Liver (tissue), 9 donors: Measurements from ENCODE around the gene BCAS1. TPM values are rescaled to one million over a fixed set of nuclear protein-coding genes. Genes with fewer than 3 reads are reported as not detected.

ENCODE experiments used
- DNase-seq: peaks from one replicate; pipeline ENCODE4 v3.0.0-alpha.2; 2017; ENCODE audit warnings: low spot score
- H3K27ac ChIP-seq, 2 donors: one replicate each; pipeline ENCODE4 v1.7.0; 2013; ENCODE audit warnings: inconsistent platforms in 2 of 2, low read length in 2 of 2, control low read depth in 1 of 2, low read depth in 1 of 2, mild to moderate bottlenecking in 1 of 2
- H3K27me3 ChIP-seq, 4 donors: one replicate each; pipeline versions ENCODE4 v1.6.1 to v1.7.0; 2013; ENCODE audit warnings: low read length in 3 of 4, inconsistent platforms in 1 of 4, mild to moderate bottlenecking in 1 of 4, moderate library complexity in 1 of 4; ENCODE audit not compliant: control insufficient read depth in 4 of 4, insufficient read depth in 4 of 4
- H3K36me3 ChIP-seq, 4 donors: one replicate each; pipeline versions ENCODE4 v1.6.1 to v1.7.0; 2013; ENCODE audit warnings: low read length in 3 of 4, mild to moderate bottlenecking in 3 of 4, low read depth in 1 of 4, moderate library complexity in 1 of 4; ENCODE audit not compliant: control insufficient read depth in 4 of 4, insufficient read depth in 3 of 4
- H3K4me1 ChIP-seq, 4 donors: one replicate each; pipeline versions ENCODE4 v1.6.1 to v1.7.0; 2013; ENCODE audit warnings: low read length in 3 of 4, mild to moderate bottlenecking in 3 of 4, moderate library complexity in 1 of 4; ENCODE audit not compliant: control insufficient read depth in 4 of 4, insufficient read depth in 4 of 4
- H3K4me3 ChIP-seq, 3 donors: one replicate each; pipeline versions ENCODE4 v1.6.1 to v1.7.0; 2013; ENCODE audit warnings: low read length in 3 of 3, control low read depth in 1 of 3, low read depth in 1 of 3, mild to moderate bottlenecking in 1 of 3
- H3K9ac ChIP-seq, 2 donors: one replicate each; pipeline ENCODE4 v1.7.0; 2013; ENCODE audit warnings: low read length in 2 of 2, mild to moderate bottlenecking in 2 of 2, moderate library complexity in 2 of 2, control low read depth in 1 of 2, low read depth in 1 of 2
- H3K9me3 ChIP-seq, 4 donors: one replicate each; pipeline versions ENCODE4 v1.6.1 to v1.7.0; 2013; ENCODE audit warnings: low read length in 3 of 4; ENCODE audit not compliant: control insufficient read depth in 4 of 4
- EGR1 ChIP-seq, 2 donors: IDR thresholded peaks; 2 replicates each; pipeline ENCODE4 v1.6.1; 2016 to 2018; ENCODE audit warnings: antibody characterized with exemption in 2 of 2, low read depth in 2 of 2
- FOXA1 ChIP-seq: IDR thresholded peaks from 2 replicates; pipeline ENCODE4 v1.6.1; 2016; ENCODE audit warnings: antibody characterized with exemption
- GABPA ChIP-seq, 2 donors: IDR thresholded peaks in 1 of 2; conservative IDR thresholded peaks in 1 of 2; 2 replicates each; pipeline ENCODE4 v1.6.1; 2016; ENCODE audit warnings: antibody characterized with exemption in 2 of 2, mild to moderate bottlenecking in 1 of 2, moderate library complexity in 1 of 2
- HNF4A ChIP-seq, 2 donors: conservative IDR thresholded peaks; 2 replicates each; pipeline ENCODE4 v1.6.1; 2016; ENCODE audit warnings: antibody characterized with exemption in 2 of 2, mild to moderate bottlenecking in 2 of 2
- HNF4G ChIP-seq: IDR thresholded peaks from 2 replicates; pipeline ENCODE4 v1.6.1; 2016; ENCODE audit warnings: antibody characterized with exemption
- JUND ChIP-seq, 2 donors: IDR thresholded peaks; 2 replicates each; pipeline ENCODE4 v1.6.1; 2016; ENCODE audit warnings: antibody characterized with exemption in 2 of 2
- RXRA ChIP-seq, 2 donors: IDR thresholded peaks; 2 replicates each; pipeline ENCODE4 v1.6.1; 2017 to 2018; ENCODE audit warnings: antibody characterized with exemption in 2 of 2, mild to moderate bottlenecking in 1 of 2
- TAF1 ChIP-seq: conservative IDR thresholded peaks from 2 replicates; pipeline ENCODE4 v1.6.1; 2016; ENCODE audit warnings: antibody characterized with exemption, mild to moderate bottlenecking
- WGBS: extraction: QIAGEN DNeasy Blood & Tissue Kit; methylation state at CpG from one replicate; pipeline ENCODE4 v1.1.7; 2013; 5-methylcytosine and 5-hydroxymethylcytosine counted together
- polyA plus RNA-seq, 2 donors: library from polyadenylated mRNA; stranded (reverse) in 1 of 2; unstranded in 1 of 2; fragments of 200-250 nt in 1 of 2; fragments of >200 nt in 1 of 2; fragmentation: Nextera tagmentation in 1 of 2; extraction: Ambion mirVana in 1 of 2; gene quantifications; one replicate each; pipeline versions ENCODE4 v1.2.1 to v1.2.3, GENCODE V29; 2013 to 2015
- total RNA-seq, 2 donors: library from RNA; depleted of rRNA; stranded (reverse); fragments of >200 nt; gene quantifications; one replicate each; pipeline ENCODE4 v1.2.3, GENCODE V29; 2014
- TF ChIP-seq, protein P1 (sequence below): IDR thresholded peaks from 2 replicates; pipeline ENCODE4 v1.6.1; 2016; ENCODE audit warnings: antibody characterized with exemption, mild to moderate bottlenecking
- TF ChIP-seq, protein P2 (sequence below): fragments of 150-350 bp; IDR thresholded peaks from 2 replicates; pipeline ENCODE4 v1.5.1; 2017; ENCODE audit warnings: improper control_type of control experiment, low read depth, low read length; ENCODE audit not compliant: missing input control
- TF ChIP-seq, protein P3 (sequence below): IDR thresholded peaks from 2 replicates; pipeline ENCODE4 v1.6.1; 2016; ENCODE audit warnings: antibody characterized with exemption
- donor health status: healthy.
- donor health status: healthy.
- donor health status: healthy.
- donor health status: healthy.
- donor health status: healthy.

Gene BCAS1
- total and polyA plus RNA-seq, 4 donors, result under 0.01 to 0.93 (median 0.04) TPM

DNA sequence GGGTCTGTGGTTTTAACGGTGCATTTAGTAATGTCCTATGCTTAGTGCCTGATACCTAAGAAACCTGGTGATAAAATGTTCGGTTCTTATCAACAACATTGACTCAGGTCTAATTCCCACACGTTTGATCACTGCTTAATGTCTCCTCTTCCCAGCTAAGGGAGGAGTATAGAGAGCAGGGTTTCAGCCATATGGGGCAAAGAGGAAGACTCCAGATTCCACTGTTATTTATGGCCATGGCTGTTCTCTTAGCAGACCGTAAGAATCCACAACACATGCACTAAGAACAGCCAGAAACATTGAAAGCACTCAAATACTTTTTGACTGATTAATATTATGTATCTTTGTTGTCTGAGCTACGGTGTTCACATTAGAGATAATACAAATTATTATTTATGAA is 112.1 kb downstream of the BCAS1 start:
- Histone ChIP-seq H3K27me3 (no peaks in the 10 kb centered on the region), H3K27ac (no peak overlapping the region), H3K4me3 (no peak overlapping the region), H3K4me1 (peaks cover 0 to 5% (median 0%) of the 10 kb centered on the region in 4 donors), H3K9me3 (no peaks in the 10 kb centered on the region), H3K9ac (no peak overlapping the region), H3K36me3 (no peaks in the 10 kb centered on the region)
- TF ChIP-seq, protein P1, sequence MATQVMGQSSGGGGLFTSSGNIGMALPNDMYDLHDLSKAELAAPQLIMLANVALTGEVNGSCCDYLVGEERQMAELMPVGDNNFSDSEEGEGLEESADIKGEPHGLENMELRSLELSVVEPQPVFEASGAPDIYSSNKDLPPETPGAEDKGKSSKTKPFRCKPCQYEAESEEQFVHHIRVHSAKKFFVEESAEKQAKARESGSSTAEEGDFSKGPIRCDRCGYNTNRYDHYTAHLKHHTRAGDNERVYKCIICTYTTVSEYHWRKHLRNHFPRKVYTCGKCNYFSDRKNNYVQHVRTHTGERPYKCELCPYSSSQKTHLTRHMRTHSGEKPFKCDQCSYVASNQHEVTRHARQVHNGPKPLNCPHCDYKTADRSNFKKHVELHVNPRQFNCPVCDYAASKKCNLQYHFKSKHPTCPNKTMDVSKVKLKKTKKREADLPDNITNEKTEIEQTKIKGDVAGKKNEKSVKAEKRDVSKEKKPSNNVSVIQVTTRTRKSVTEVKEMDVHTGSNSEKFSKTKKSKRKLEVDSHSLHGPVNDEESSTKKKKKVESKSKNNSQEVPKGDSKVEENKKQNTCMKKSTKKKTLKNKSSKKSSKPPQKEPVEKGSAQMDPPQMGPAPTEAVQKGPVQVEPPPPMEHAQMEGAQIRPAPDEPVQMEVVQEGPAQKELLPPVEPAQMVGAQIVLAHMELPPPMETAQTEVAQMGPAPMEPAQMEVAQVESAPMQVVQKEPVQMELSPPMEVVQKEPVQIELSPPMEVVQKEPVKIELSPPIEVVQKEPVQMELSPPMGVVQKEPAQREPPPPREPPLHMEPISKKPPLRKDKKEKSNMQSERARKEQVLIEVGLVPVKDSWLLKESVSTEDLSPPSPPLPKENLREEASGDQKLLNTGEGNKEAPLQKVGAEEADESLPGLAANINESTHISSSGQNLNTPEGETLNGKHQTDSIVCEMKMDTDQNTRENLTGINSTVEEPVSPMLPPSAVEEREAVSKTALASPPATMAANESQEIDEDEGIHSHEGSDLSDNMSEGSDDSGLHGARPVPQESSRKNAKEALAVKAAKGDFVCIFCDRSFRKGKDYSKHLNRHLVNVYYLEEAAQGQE, result no peak
- TF ChIP-seq JUND (IDR thresholded peaks at IDR 0.05), result no peak
- no peak for TF ChIP-seq FOXA1
- TF ChIP-seq RXRA (IDR thresholded peaks at IDR 0.05), result no peak
- no peak for TF ChIP-seq HNF4A (conservative IDR thresholded peaks at IDR 0.05)
- DNase-seq, result no peak
- 84% methylated on average over 5 of the region's 5 CpGs for WGBS

DNA sequence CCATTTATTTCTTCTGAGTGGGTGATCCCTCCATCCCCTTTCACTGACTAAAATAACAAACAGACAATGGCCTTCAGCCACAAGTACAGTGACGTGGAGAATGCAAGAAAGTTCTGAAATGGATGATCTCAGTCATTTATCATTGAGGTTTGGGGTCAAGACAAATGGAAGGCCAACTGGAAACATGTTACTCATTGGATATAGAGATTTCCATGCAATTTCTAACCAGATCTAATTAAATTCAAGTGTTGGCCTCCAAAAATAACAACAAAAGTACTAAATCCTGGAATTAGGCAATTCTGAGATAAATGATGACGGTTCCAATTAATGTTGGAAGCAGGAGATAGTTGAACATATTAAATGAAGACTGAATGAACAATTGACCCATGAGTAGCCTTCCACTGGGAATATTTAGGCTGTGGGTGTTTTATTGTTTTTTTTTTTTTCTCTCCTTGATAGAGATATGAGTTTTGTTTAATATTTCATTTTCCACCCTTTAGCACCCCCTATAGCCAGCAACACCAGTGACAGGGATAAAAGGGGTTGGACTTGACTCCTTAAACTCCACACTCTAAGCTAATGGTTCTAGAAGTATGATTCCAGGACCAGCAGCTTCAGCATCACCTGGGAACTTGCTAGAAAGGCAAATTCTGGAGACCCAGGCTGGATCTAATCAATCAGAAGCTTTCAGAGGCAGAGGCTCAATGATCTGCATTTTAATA is 112.8 kb downstream of the BCAS1 start:
- Histone ChIP-seq H3K27me3 (no peaks in the 10 kb centered on the region), H3K9ac (no peak overlapping the region), H3K4me3 (no peak overlapping the region), H3K36me3 (no peaks in the 10 kb centered on the region), H3K4me1 (peaks cover 0 to 5% (median 0%) of the 10 kb centered on the region in 4 donors), H3K9me3 (no peaks in the 10 kb centered on the region), H3K27ac (no peak overlapping the region)
- 82% methylated on average over 2 of the region's 2 CpGs for WGBS
- no peak for DNase-seq
- TF ChIP-seq, protein P2, sequence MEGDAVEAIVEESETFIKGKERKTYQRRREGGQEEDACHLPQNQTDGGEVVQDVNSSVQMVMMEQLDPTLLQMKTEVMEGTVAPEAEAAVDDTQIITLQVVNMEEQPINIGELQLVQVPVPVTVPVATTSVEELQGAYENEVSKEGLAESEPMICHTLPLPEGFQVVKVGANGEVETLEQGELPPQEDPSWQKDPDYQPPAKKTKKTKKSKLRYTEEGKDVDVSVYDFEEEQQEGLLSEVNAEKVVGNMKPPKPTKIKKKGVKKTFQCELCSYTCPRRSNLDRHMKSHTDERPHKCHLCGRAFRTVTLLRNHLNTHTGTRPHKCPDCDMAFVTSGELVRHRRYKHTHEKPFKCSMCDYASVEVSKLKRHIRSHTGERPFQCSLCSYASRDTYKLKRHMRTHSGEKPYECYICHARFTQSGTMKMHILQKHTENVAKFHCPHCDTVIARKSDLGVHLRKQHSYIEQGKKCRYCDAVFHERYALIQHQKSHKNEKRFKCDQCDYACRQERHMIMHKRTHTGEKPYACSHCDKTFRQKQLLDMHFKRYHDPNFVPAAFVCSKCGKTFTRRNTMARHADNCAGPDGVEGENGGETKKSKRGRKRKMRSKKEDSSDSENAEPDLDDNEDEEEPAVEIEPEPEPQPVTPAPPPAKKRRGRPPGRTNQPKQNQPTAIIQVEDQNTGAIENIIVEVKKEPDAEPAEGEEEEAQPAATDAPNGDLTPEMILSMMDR, result no peak
- TF ChIP-seq HNF4G, result no peak
- TF ChIP-seq GABPA (IDR thresholded peaks at IDR 0.05 in 1 of 2, conservative IDR thresholded peaks at IDR 0.05 in 1 of 2), result no peak
- no peak for TF ChIP-seq FOXA1
- TF ChIP-seq EGR1 (IDR thresholded peaks at IDR 0.05; ENCODE audit: low read depth in 2 of 2), result no peak
- TF ChIP-seq, protein P3, sequence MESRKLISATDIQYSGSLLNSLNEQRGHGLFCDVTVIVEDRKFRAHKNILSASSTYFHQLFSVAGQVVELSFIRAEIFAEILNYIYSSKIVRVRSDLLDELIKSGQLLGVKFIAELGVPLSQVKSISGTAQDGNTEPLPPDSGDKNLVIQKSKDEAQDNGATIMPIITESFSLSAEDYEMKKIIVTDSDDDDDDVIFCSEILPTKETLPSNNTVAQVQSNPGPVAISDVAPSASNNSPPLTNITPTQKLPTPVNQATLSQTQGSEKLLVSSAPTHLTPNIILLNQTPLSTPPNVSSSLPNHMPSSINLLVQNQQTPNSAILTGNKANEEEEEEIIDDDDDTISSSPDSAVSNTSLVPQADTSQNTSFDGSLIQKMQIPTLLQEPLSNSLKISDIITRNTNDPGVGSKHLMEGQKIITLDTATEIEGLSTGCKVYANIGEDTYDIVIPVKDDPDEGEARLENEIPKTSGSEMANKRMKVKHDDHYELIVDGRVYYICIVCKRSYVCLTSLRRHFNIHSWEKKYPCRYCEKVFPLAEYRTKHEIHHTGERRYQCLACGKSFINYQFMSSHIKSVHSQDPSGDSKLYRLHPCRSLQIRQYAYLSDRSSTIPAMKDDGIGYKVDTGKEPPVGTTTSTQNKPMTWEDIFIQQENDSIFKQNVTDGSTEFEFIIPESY, result no peak
- no peak for TF ChIP-seq JUND (IDR thresholded peaks at IDR 0.05)
- TF ChIP-seq TAF1, result no peak
- no peak for TF ChIP-seq HNF4A (conservative IDR thresholded peaks at IDR 0.05)
